Stimulated activated naive CD8-positive, alpha-beta T cell treated with anti-CD3 and anti-CD28 coated beads, Interleukin-15, Interleukin-2, amounts not matched to agents 100 U/mL and 50 U/mL, for 24 hours (primary cell): ENCODE data around the gene TMEM109.

ENCODE experiments used
- ATAC-seq: fragments of 150-1000 bp; cut with Tn5 transposase; one replicate; pipeline ENCODE4 v1.10.0; 2021
- DNase-seq: peaks from one replicate; pipeline ENCODE4 v3.0.0; 2021

Gene TMEM109

GRCh38 chr11:60910281-60910687 lies 3.7 kb upstream of the TMEM109 start:
- no peak for ATAC-seq
- DNase-seq: peak; percentile 21

GRCh38 chr11:60910711-60911380 lies 3.1 kb upstream of the TMEM109 start:
- DNase-seq (no peak), ATAC-seq (no peak)

GRCh38 chr11:60912223-60912850 lies 1.6 kb upstream of the TMEM109 start:
- no peak for ATAC-seq
- peak; percentile 39 for DNase-seq

GRCh38 chr11:60912851-60913528 lies 968 bp upstream of the TMEM109 start:
- DNase-seq: peak; percentile 19
- no peak for ATAC-seq

GRCh38 chr11:60914633-60915247 lies 782 bp downstream of the TMEM109 start:
- DNase-seq (peak; percentile 51), ATAC-seq (peak; percentile 7)

- ATAC-seq (peak; percentile 68), DNase-seq (peak; percentile 75)
These were observed 1.4 kb downstream of the TMEM109 start for GRCh38 chr11:60915248-60915914.

GRCh38 chr11:60916669-60917206 lies 2.8 kb downstream of the TMEM109 start:
- DNase-seq (no peak), ATAC-seq (no peak)

- no peak for ATAC-seq
These were observed 3.3 kb downstream of the TMEM109 start for GRCh38 chr11:60917267-60917666.

GRCh38 chr11:60918251-60918938 lies 4.4 kb downstream of the TMEM109 start:
- no peak for ATAC-seq
- no peak for DNase-seq

More at GRCh38 chr11:60917267-60917666, 3.3 kb downstream of the TMEM109 start:
- DNase-seq: no peak

GRCh38 chr11:60918939-60919265 lies 4.9 kb downstream of the TMEM109 start:
- DNase-seq: no peak
- no peak for ATAC-seq

GRCh38 chr11:60919320-60919719 lies 5.4 kb downstream of the TMEM109 start:
- no peak for ATAC-seq
- DNase-seq: no peak

- DNase-seq (no peak), ATAC-seq (no peak)
These were observed 6.0 kb downstream of the TMEM109 start for GRCh38 chr11:60919956-60920355.

GRCh38 chr11:60921259-60921658 lies 7.3 kb downstream of the TMEM109 start:
- DNase-seq (no peak), ATAC-seq (no peak)

- ATAC-seq (no peak), DNase-seq (no peak)
These were observed 7.9 kb downstream of the TMEM109 start for GRCh38 chr11:60921777-60922335.

- no peak for DNase-seq
- no peak for ATAC-seq
These were observed 8.9 kb downstream of the TMEM109 start for GRCh38 chr11:60922906-60923305.

- ATAC-seq (no peak), DNase-seq (no peak)
These were observed 9.4 kb downstream of the TMEM109 start for GRCh38 chr11:60923326-60923725.

GRCh38 chr11:60923800-60924109 lies 9.8 kb downstream of the TMEM109 start:
- ATAC-seq (no peak), DNase-seq (no peak)

GRCh38 chr11:60924110-60924905 lies 10.3 kb downstream of the TMEM109 start, which contains the start of gene TMEM132A:
Gene TMEM132A, plus strand, starts transcription at chr11:60924460. Its CDS starts 174 bp downstream, at chr11:60924634.
- DNase-seq (no peak), ATAC-seq (peak; percentile 32)

- DNase-seq: no peak
- ATAC-seq: no peak
These were observed 11.2 kb downstream of the TMEM109 start for GRCh38 chr11:60924906-60925853.
